HS-5 (cell line): Measurements from ENCODE around the gene LRRFIP1.

ENCODE experiments used
- DNase-seq: peaks from one replicate; pipeline ENCODE4 v3.0.0-alpha.2; 2012; ENCODE audit warnings: low read depth

The LRRFIP1 gene

DNA sequence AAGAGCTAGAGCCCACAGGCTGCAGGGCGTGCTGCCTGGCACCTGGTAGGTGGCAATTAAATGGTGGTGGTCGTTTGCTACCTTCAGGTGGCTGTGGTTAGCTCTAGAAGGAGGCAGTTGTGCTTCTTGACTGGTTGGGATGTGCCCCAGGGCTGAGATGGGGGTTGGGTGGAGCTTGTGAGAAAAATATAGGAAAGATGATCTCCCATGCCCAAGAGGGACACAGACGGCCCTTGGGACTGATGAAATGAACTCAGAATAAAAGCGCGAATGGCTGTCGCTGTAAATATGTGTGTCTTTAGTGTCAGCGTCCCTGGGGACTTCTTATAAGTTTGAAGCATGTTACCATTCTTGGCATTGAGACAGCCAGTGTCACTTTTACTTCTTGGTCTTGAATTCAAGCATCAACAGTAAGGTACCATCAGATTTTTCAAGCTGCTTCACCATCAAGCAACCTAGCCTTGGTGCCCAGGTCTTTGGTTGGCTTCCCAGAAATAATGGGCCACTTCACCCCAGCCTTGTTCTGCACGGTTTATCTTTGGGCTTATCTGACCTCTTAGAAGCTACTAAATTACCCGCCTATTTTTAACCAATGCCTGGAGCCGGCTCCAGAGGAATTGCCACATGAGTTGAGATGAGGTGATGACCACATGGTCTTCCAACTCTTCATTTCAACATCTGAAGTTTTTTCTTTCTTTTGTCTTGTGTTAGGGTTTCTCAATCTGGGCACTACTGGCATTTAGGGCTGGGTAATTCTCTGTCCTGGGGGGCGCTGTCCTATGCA lies 11.9 kb downstream of the LRRFIP1 start:
- no peak for DNase-seq

DNA sequence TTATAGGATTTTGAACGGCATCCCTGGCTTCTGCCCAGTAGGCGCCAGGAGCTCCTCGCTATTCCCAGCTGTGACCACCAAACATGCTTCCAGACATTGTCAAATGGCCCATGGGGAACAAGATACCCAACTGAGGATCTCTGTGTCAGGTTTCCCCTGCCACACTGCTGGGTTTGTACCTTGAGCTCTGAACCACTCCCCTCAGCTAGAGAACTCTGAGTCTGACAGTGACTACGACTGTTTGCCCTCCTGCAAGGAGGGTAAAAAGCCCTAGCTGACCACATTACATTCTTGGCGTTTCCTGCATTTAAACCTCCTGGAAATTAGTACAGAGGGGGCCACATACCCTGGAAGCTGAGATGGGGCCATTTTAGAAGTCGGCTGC lies 12.4 kb downstream of the LRRFIP1 start:
- DNase-seq = no peak

- DNase-seq = no peak
Observed at GRCh38 chr2:237640493-237640998, 13.2 kb downstream of the LRRFIP1 start.

DNA sequence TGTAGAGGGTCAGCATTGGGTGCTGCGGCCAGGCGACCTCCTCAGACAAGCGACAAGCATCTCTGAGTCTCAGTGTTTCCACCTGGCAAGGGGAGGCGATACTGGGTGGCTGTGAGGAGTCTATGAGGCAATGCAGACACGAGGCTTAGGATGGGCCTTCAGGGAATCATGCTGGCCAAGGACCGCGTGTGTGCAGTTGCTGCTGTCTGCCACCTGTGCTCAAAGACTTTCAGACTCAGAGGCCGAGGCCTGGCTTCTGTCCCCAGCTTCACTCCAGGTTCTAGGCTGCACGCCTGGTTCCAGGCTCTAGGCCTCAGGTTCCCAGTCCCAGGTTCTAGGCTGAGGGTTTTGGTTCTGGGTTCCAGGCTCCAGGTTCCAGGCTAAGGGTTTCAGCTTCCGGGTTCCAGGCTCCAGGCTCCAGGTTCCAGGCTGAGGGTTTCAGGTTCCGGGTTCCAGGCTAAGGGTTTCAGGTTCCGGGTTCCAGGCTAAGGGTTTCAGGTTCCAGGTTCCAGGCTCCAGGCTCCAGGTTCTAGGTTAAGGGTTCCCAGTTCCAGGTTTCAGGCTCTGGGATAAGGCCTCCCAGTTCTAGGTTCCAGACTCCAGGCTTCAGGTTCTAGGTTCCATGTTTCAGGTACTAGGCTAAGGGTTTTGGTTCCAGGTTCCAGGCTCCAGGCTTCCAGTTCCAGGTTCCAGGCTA lies 14.8 kb downstream of the LRRFIP1 start:
- DNase-seq = no peak

DNA sequence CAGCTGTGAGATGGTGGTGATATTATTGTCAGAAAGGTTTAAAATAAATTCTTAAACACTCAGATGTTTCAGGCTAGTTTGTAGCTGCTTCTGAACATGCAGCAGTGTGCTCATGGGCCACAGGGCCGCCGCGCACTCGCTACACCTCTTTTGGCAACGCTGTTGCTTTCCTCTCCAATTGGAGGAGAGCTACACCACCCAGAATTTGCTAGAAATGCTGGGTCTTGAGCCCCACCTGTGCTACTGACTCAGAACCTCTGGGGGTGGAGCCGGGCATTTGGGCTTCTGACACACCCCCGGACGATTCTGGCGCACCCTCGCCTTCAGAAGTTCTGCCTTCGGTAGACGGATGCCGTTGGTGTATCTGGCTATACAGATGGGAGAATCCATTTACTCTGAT lies 15.7 kb downstream of the LRRFIP1 start:
- no peak for DNase-seq

- DNase-seq = no peak
Observed at GRCh38 chr2:237643582-237644380, 16.4 kb downstream of the LRRFIP1 start.

- DNase-seq = no peak
Observed at GRCh38 chr2:237644381-237644703, 17.0 kb downstream of the LRRFIP1 start.

DNA sequence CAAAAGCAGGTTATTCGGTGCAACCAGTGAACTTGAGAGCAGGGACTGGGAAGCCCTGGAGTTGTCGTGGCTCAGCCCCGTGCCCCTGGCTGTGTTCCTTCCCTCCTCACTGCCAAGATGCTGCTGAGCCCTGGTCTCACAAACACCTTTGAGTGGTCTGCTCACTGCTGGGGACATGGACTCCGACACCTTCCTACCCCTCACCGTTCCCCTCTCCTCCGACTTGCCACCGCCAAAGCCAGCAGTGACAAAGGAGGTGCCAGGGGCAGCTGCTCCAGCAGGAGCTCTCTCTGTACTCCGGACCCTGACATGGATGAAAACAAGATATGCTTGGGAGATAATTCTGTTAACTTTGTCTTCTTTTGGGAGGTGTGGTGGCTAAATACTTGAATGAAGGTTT lies 17.9 kb downstream of the LRRFIP1 start:
- DNase-seq = no peak

- no peak for DNase-seq
Observed at GRCh38 chr2:237647176-237648015, 20.0 kb downstream of the LRRFIP1 start.

DNA sequence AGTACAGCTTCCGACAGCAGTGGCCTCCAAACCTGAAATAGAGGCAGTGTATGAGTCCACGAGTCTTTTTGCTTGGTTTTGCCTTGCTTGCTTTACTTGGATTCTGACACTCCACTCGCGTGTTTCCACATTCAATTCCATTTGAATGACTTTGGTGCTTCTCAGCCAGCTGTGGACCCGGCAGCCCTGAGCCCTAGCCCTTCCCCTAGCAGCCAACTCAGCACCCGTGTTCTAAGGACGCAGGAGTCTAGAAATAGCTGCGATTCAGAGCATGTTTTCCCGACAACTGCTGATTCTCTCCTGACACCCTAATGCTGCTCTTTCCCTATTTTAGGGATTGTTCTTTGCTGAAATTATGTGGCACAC lies 20.6 kb downstream of the LRRFIP1 start:
- DNase-seq = no peak

GRCh38 chr2:237649541-237650454 lies 22.4 kb downstream of the LRRFIP1 start:
- no peak for DNase-seq

GRCh38 chr2:237650455-237650850 lies 23.1 kb downstream of the LRRFIP1 start:
- DNase-seq = no peak

DNA sequence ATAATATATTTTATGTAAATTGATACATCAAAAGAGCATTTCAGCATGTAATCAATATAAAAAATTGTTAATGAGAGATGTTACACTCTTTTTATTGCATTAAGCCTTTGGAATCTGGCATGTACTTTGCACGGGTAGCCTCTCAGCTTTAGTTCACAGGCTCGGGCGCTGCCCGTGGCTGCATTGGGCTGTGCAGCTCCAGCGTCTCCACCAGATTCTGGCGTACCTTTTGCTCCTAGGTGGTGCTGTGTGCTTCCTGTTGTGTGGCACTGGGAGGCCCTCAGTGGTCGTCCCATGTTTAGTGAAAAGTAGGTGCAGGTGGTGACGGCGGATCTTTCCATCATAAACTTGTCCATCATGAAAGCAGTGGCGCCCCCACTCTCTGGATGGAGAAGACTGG lies 24.4 kb downstream of the LRRFIP1 start:
- DNase-seq = no peak

GRCh38 chr2:237652181-237652580 lies 24.8 kb downstream of the LRRFIP1 start:
- DNase-seq = no peak

DNA sequence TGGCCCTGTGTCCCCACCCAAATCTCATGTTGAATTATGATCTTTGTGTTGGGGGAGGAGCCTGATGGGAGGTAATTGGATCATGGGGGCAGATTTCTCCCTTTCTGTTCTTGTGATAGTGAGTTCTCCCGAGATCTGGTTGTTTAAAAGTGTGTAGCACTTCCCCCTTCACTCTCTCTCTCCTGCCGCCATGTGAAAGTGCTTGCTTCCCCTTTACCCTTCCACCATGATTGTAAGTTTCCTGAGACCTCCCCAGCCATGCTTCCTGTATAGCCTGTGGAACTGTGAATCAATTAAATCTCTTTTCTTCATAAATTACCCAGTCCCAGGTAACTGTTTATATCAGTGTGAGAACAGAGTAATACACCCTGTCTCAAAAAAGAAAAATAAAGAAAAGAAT lies 25.5 kb downstream of the LRRFIP1 start:
- DNase-seq = no peak

GRCh38 chr2:237653776-237654558 lies 26.6 kb downstream of the LRRFIP1 start:
- DNase-seq = no peak

DNA sequence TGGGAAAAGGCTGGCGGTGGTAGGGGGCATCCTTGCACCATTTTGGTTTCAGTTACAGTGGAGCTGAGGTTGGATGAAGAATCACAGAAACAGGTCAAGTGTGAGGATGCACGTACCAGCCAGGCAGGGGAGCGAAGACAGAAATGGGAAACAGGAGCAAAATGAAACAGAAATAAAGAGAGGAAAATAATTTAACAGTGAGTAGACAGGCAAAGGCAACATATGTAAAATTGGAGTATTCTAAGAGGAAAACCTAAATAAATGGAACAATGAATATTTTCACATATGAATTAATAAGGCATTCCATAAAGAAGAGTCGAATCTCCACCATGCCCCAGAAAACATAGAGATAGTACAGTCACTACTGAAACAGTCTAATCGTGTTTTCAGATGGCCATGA lies 29.7 kb downstream of the LRRFIP1 start:
- no peak for DNase-seq

- DNase-seq = no peak
Observed at GRCh38 chr2:237660381-237660900, 33.1 kb downstream of the LRRFIP1 start.

DNA sequence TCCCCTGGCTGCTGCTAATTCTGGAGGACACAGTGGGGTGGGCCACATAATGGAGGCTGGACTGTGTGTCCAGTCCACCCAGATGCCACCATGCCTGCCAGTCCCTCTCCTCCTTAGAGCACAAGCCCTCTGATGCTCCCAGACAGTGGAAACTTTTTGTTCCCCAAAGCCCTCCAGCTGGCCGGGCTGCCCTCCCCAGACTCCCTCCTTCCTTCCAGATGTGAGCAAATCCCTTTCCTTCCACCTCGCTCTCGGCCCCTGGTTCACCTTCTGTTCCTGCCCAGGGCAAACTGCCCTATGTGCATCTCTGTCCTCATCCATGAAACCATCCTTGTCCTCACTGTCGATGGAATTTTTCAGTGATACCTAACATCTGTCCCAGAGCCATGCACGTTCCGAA lies 33.9 kb downstream of the LRRFIP1 start:
- no peak for DNase-seq

- no peak for DNase-seq
Observed at GRCh38 chr2:237661799-237662328, 34.5 kb downstream of the LRRFIP1 start.
